Vagina (tissue), 2 donors: ENCODE results near the gene NHERF2.

Experiments used
- CTCF ChIP-seq, 3 experiments: fragments of 450-650 bp in 2 of 3; fragments of 200-600 bp in 1 of 3; sonication (generic) in 1 of 3; IDR thresholded peaks; one replicate each; pipeline ENCODE4 v1.5.1; 2017 to 2019; ENCODE audit warnings: antibody characterized with exemption in 3 of 3, mild to moderate bottlenecking in 2 of 3, moderate library complexity in 2 of 3
- POLR2A ChIP-seq, 2 donors: fragments of 450-650 bp; IDR thresholded peaks; one replicate each; pipeline ENCODE4 v1.6.1; 2017; ENCODE audit warnings: antibody characterized with exemption in 2 of 2, mild to moderate bottlenecking in 2 of 2, moderate library complexity in 2 of 2

GRCh38 chr16:2036200-2036966 is 9.7 kb downstream of the NHERF2 start:
- no peak for TF ChIP-seq POLR2A (IDR thresholded peaks at IDR 0.05)
- TF ChIP-seq CTCF (IDR thresholded peaks at IDR 0.05) = no peak
